ENCODE results near the gene KCNK16. TPM values are rescaled to one million over a fixed set of nuclear protein-coding genes. Genes with fewer than 3 reads are reported as not detected.

The KCNK16 gene
- total and polyA plus RNA-seq, 2 experiments from 2014 or later, result not detected

GRCh38 chr6:39361657-39362486, 39.4 kb upstream of the KCNK16 start:
- H4K20me1 ChIP-seq (ENCODE audit: insufficient read depth), result no peaks in the 10 kb centered on the region
- peak overlapping the region; percentile 71 for H3K4me2 ChIP-seq (ENCODE audit: unreplicated experiment)
- no peaks in the 10 kb centered on the region for H3K27me3 ChIP-seq (replicated peaks; ENCODE audit: insufficient read depth)
- H3F3A ChIP-seq (ENCODE audit: insufficient read depth), result no peaks in the 10 kb centered on the region
- no peaks in the 10 kb centered on the region for H3K79me2 ChIP-seq (ENCODE audit: insufficient read depth)
- no peak overlapping the region for H3K27ac ChIP-seq
- H2AFZ ChIP-seq, result peak overlapping the region; percentile 90
- no peak overlapping the region for H3K9ac ChIP-seq
- no peak for TF ChIP-seq EZH2 (IDR thresholded peaks at IDR 0.05; ENCODE audit: insufficient read depth, poor library complexity, severe bottlenecking)
- no peak for TF ChIP-seq EZH2phosphoT487 (IDR thresholded peaks at IDR 0.05; ENCODE audit: insufficient read depth, low read depth)
- in situ Hi-C loops (cut with MboI), result loop anchor here (10.0 to 25.0 kb wide), 2 partner anchors 953 to 1475 kb away; no protein-coding TSS in a partner anchor
- H3K9me3 ChIP-seq (ENCODE audit: low read depth), result no peaks in the 10 kb centered on the region
- peak; percentile 86 for DNase-seq
- no peaks in the 10 kb centered on the region for H3K9me2 ChIP-seq (ENCODE audit: insufficient read depth)
- H3K36me3 ChIP-seq (ENCODE audit: low read depth), result no peaks in the 10 kb centered on the region
- peaks cover 12% of the 10 kb centered on the region for H3K4me1 ChIP-seq (ENCODE audit: insufficient read depth)
- no peak overlapping the region for H3K4me3 ChIP-seq
- 26 to 28% methylated on average over 21 of the region's 21 CpGs for WGBS, 2 experiments (ENCODE audit: low coverage in 1 of 2, low lambda C conversion rate in 2 of 2, missing lambda C conversion rate in 2 of 2)

- no peak overlapping the region for H3K9ac ChIP-seq
- no peaks in the 10 kb centered on the region for H3K36me3 ChIP-seq (ENCODE audit: low read depth)
- no peaks in the 10 kb centered on the region for H3F3A ChIP-seq (ENCODE audit: insufficient read depth)
- H3K4me2 ChIP-seq (ENCODE audit: unreplicated experiment), result no peak overlapping the region
- H2AFZ ChIP-seq, result no peak overlapping the region
- TF ChIP-seq EZH2 (IDR thresholded peaks at IDR 0.05; ENCODE audit: insufficient read depth, poor library complexity, severe bottlenecking), result no peak
- no peak for TF ChIP-seq EZH2phosphoT487 (IDR thresholded peaks at IDR 0.05; ENCODE audit: insufficient read depth, low read depth)
- no peaks in the 10 kb centered on the region for H3K9me3 ChIP-seq (ENCODE audit: low read depth)
- H3K27me3 ChIP-seq (replicated peaks; ENCODE audit: insufficient read depth), result no peaks in the 10 kb centered on the region
- H3K79me2 ChIP-seq (ENCODE audit: insufficient read depth), result no peaks in the 10 kb centered on the region
- no peak for DNase-seq
- 79 to 85% methylated on average over 9 of the region's 9 CpGs for WGBS, 2 experiments (ENCODE audit: low coverage in 1 of 2, low lambda C conversion rate in 2 of 2, missing lambda C conversion rate in 2 of 2)
- no peaks in the 10 kb centered on the region for H4K20me1 ChIP-seq (ENCODE audit: insufficient read depth)
- peaks cover 7% of the 10 kb centered on the region for H3K4me1 ChIP-seq (ENCODE audit: insufficient read depth)
- in situ Hi-C loops (cut with MboI), result loop anchor here (10.0 to 25.0 kb wide), 2 partner anchors 954 to 1477 kb away; no protein-coding TSS in a partner anchor
- H3K4me3 ChIP-seq, result no peak overlapping the region
- no peak overlapping the region for H3K27ac ChIP-seq
- H3K9me2 ChIP-seq (ENCODE audit: insufficient read depth), result no peaks in the 10 kb centered on the region
Measured at GRCh38 chr6:39360378-39360777, 37.9 kb upstream of the KCNK16 start.

- Histone ChIP-seq H4K20me1 (ENCODE audit: insufficient read depth) (no peaks in the 10 kb centered on the region), H3K4me1 (ENCODE audit: insufficient read depth) (0 out of 2 replicates have a peak, but pooled peaks cover 2% of the 10 kb centered on the region), H3K27me3 (replicated peaks; ENCODE audit: insufficient read depth) (no peaks in the 10 kb centered on the region), H3K4me2 (ENCODE audit: unreplicated experiment) (no peak overlapping the region), H3K9ac (no peak overlapping the region), H3K9me3 (ENCODE audit: low read depth) (no peaks in the 10 kb centered on the region), H3K36me3 (ENCODE audit: low read depth) (no peaks in the 10 kb centered on the region), H3F3A (ENCODE audit: insufficient read depth) (no peaks in the 10 kb centered on the region), H3K4me3 (no peak overlapping the region), H3K27ac (no peak overlapping the region), H3K79me2 (ENCODE audit: insufficient read depth) (no peaks in the 10 kb centered on the region), H3K9me2 (ENCODE audit: insufficient read depth) (no peaks in the 10 kb centered on the region), H2AFZ (no peak overlapping the region)
- in situ Hi-C loops (cut with MboI), result loop anchor here (10.0 to 25.0 kb wide), 2 partner anchors 1479 to 1687 kb away; partner anchors contain the start of gene TSPO2
- no peak for TF ChIP-seq EZH2phosphoT487 (IDR thresholded peaks at IDR 0.05; ENCODE audit: insufficient read depth, low read depth)
- TF ChIP-seq EZH2 (IDR thresholded peaks at IDR 0.05; ENCODE audit: insufficient read depth, poor library complexity, severe bottlenecking), result no peak
- WGBS, 2 experiments (ENCODE audit: low coverage in 1 of 2, low lambda C conversion rate in 2 of 2, missing lambda C conversion rate in 2 of 2), result 76 to 79% methylated on average over 7 of the region's 7 CpGs
- peak; percentile 41 for DNase-seq
Measured at GRCh38 chr6:39357998-39358686, 35.6 kb upstream of the KCNK16 start.

- TF ChIP-seq EZH2phosphoT487 (IDR thresholded peaks at IDR 0.05; ENCODE audit: insufficient read depth, low read depth) (no peak), EZH2 (IDR thresholded peaks at IDR 0.05; ENCODE audit: insufficient read depth, poor library complexity, severe bottlenecking) (no peak)
- in situ Hi-C loops (cut with MboI), result loop anchor here (10.0 to 25.0 kb wide), 2 partner anchors 1483 to 1691 kb away; partner anchors contain the start of gene TSPO2
- DNase-seq, result no peak
Measured at GRCh38 chr6:39353698-39354315, 31.3 kb upstream of the KCNK16 start.

More at GRCh38 chr6:39353698-39354315, 31.3 kb upstream of the KCNK16 start:
- WGBS, 2 experiments (ENCODE audit: low coverage in 1 of 2, low lambda C conversion rate in 2 of 2, missing lambda C conversion rate in 2 of 2), result 77 to 79% methylated on average over 5 to 7 of the region's 7 CpGs
- Histone ChIP-seq H3K9me2 (ENCODE audit: insufficient read depth) (no peaks in the 10 kb centered on the region), H3K36me3 (ENCODE audit: low read depth) (no peaks in the 10 kb centered on the region), H2AFZ (no peak overlapping the region), H3K4me2 (ENCODE audit: unreplicated experiment) (no peak overlapping the region), H3K4me3 (no peak overlapping the region), H3F3A (ENCODE audit: insufficient read depth) (no peaks in the 10 kb centered on the region), H3K4me1 (ENCODE audit: insufficient read depth) (no peaks in the 10 kb centered on the region), H3K79me2 (ENCODE audit: insufficient read depth) (no peaks in the 10 kb centered on the region), H3K9me3 (ENCODE audit: low read depth) (no peaks in the 10 kb centered on the region), H3K27me3 (replicated peaks; ENCODE audit: insufficient read depth) (no peaks in the 10 kb centered on the region), H3K9ac (no peak overlapping the region), H4K20me1 (ENCODE audit: insufficient read depth) (no peaks in the 10 kb centered on the region), H3K27ac (no peak overlapping the region)

Data from GM23248 (cell line).